Hepatocyte (in vitro differentiated cells): ENCODE data around the gene SH3GL2.

ENCODE experiments used
- EZH2 ChIP-seq: fragments of 200-600 bp; sonication (generic); IDR thresholded peaks from 2 replicates; pipeline ENCODE4 v1.6.1; 2016; ENCODE audit warnings: antibody characterized with exemption, mild to moderate bottlenecking, borderline replicate concordance
- TF ChIP-seq, protein P1 (sequence below): fragments of 200-600 bp; sonication (generic); IDR thresholded peaks from 2 replicates; pipeline ENCODE4 v1.5.1; 2016; ENCODE audit warnings: antibody characterized with exemption, mild to moderate bottlenecking; ENCODE audit not compliant: poor library complexity

DNA sequence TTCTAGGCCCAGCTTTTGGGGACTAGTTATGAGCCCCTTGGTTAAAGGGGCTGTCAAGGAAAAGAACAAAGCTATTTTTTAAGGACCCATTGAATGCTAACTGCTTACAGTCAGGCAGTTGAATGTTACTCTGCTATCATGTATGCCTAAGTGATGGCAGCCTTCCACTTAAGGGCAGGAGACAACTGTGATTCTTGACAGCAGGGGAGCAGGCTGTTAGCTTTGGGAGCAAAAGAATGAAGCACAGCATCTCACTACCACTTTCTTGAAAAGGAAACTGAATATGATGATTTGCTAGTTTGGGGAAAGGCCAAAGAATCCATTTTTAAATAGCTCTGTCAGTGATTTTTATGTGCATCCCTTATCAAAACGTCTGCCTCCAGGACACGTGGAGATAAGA lies 221.6 kb downstream of the SH3GL2 start:
- TF ChIP-seq, protein P1, sequence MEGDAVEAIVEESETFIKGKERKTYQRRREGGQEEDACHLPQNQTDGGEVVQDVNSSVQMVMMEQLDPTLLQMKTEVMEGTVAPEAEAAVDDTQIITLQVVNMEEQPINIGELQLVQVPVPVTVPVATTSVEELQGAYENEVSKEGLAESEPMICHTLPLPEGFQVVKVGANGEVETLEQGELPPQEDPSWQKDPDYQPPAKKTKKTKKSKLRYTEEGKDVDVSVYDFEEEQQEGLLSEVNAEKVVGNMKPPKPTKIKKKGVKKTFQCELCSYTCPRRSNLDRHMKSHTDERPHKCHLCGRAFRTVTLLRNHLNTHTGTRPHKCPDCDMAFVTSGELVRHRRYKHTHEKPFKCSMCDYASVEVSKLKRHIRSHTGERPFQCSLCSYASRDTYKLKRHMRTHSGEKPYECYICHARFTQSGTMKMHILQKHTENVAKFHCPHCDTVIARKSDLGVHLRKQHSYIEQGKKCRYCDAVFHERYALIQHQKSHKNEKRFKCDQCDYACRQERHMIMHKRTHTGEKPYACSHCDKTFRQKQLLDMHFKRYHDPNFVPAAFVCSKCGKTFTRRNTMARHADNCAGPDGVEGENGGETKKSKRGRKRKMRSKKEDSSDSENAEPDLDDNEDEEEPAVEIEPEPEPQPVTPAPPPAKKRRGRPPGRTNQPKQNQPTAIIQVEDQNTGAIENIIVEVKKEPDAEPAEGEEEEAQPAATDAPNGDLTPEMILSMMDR, result no peak
- TF ChIP-seq EZH2, result no peak
